Measurements from ENCODE around the gene DES.

Gene DES

DNA sequence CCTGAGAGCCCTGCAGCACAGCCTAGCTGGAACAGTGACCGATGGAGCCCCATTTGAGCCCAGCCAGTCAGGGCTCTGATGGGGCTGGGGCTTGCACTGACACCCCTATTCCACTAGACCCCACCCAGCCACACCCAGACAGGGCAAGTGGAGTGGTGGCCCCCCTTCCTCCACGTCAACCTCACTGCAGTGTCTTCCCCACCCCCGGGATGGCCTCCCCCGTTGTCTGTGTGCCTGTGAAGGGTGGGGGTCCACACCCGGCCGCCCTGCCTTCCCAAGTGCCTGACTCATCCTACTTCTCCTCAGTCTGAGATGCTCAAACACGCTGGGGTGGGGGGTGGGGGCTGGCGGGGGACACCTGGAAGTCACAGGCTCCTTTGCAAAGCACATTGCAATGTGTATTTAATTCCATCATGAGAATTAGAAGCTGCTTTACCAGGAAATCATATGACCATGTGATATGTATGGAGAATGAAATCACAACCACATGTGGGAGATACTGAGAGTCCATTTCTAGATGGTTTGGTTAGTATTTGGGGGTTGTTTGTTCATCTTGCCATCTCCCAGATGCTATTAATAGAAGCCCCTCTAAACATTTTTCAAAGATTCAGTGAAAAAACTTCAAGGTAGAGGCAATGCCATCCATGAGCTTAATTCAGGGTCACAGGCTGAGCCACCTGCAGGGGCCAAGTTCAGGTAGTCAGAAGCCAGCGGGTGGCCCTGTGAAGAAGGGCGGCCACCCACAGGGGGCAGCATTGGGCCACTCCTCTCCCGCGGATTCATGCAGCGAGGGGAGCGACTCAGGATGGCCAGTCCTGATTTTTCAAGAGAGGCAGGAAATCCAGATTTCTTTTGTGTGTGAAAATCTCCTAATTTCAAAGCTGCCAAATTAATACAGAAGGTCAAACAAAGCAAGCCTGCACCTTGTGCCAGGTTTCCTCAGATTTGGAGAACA is 57.8 kb downstream of the DES start:
- peak; percentile 8 for DNase-seq
